Measurements from ENCODE around the gene BLNK. TPM values are rescaled to one million over a fixed set of nuclear protein-coding genes. Genes with fewer than 3 reads are reported as not detected.

Gene BLNK
- total RNA-seq, 1 donor from 2014 or later: 1.6 TPM

DNA sequence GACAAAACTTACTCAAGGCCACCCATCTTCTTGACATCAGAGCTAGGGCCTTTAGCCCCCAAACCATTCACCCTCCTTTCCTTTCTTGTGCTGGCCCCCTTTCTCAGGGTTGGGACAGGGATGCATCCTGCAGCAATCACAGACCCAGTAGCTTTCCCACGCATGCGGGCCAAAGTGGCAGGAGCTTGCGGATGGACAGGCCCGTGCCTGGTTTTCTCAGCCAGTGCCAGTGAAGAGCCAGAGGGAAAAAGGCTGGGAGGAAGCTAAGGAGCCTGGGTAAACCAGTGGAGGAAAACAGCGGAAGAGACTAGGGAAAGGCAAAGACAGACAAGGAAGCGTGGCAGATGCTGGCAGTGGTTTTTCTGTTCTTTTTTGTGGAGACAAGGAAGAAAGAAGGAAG is 5.1 kb upstream of the BLNK start:
- Histone ChIP-seq H3K27me3 (ENCODE audit: control insufficient read depth in 3 of 3, insufficient read depth in 3 of 3, low read length in 3 of 3) (no peaks in the 10 kb centered on the region), H3K4me3 (ENCODE audit: low read length in 3 of 3) (no peak overlapping the region), H3K4me1 (ENCODE audit: control insufficient read depth in 3 of 3, insufficient read depth in 3 of 3, low read length in 3 of 3) (peaks cover 0 to 17% (median 0%) of the 10 kb centered on the region in 3 donors), H3K36me3 (ENCODE audit: control insufficient read depth in 3 of 3, insufficient read depth in 3 of 3, low read length in 3 of 3) (no peaks in the 10 kb centered on the region), H3K9me3 (ENCODE audit: control insufficient read depth in 3 of 3, low read length in 3 of 3) (no peaks in the 10 kb centered on the region), H3K27ac (ENCODE audit: low read depth, low read length) (no peak overlapping the region), H3K9ac (ENCODE audit: low read depth in 1 of 3, low read length in 3 of 3) (no peak overlapping the region)

DNA sequence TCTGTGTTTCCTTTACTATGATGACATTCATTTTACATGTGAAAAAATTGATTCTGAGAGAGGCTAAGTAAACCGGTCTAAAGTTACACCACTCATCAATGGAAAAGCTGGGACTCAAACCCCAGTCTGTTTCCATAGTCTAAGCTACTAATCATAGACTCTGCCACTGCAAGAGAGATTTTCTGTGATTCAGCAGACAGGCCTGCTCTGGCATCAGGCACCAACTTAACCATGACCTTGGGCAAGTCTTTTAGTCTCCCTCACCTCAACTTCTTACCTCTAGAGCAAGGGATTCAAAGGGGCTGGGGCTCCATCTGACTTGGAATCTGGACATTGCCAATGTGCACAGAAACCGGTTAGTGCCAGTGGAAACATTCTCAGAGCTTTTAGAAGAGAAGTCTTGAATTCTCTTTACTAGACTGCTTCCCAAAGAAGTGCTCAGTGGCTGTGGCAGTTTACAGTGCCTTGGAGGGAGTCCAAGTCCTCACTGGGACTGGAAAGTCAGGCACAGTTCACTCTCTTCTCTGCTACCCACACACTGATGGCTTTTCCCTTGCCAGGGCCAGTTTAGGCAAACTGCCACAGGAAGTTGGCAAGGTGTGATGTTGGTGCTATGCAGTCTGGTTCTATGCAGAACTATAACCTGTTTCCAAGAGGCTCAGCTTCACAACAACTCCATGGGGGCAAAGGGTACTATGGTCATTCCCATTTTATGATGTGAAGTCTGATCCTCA is 4.5 kb upstream of the BLNK start:
- Histone ChIP-seq H3K36me3 (ENCODE audit: control insufficient read depth in 3 of 3, insufficient read depth in 3 of 3, low read length in 3 of 3) (no peaks in the 10 kb centered on the region), H3K9ac (ENCODE audit: low read depth in 1 of 3, low read length in 3 of 3) (no peak overlapping the region), H3K9me3 (ENCODE audit: control insufficient read depth in 3 of 3, low read length in 3 of 3) (no peaks in the 10 kb centered on the region), H3K4me1 (ENCODE audit: control insufficient read depth in 3 of 3, insufficient read depth in 3 of 3, low read length in 3 of 3) (peaks cover 4 to 23% (median 5%) of the 10 kb centered on the region in 3 donors), H3K27me3 (ENCODE audit: control insufficient read depth in 3 of 3, insufficient read depth in 3 of 3, low read length in 3 of 3) (no peaks in the 10 kb centered on the region), H3K4me3 (ENCODE audit: low read length in 3 of 3) (no peak overlapping the region), H3K27ac (ENCODE audit: low read depth, low read length) (no peak overlapping the region)

DNA sequence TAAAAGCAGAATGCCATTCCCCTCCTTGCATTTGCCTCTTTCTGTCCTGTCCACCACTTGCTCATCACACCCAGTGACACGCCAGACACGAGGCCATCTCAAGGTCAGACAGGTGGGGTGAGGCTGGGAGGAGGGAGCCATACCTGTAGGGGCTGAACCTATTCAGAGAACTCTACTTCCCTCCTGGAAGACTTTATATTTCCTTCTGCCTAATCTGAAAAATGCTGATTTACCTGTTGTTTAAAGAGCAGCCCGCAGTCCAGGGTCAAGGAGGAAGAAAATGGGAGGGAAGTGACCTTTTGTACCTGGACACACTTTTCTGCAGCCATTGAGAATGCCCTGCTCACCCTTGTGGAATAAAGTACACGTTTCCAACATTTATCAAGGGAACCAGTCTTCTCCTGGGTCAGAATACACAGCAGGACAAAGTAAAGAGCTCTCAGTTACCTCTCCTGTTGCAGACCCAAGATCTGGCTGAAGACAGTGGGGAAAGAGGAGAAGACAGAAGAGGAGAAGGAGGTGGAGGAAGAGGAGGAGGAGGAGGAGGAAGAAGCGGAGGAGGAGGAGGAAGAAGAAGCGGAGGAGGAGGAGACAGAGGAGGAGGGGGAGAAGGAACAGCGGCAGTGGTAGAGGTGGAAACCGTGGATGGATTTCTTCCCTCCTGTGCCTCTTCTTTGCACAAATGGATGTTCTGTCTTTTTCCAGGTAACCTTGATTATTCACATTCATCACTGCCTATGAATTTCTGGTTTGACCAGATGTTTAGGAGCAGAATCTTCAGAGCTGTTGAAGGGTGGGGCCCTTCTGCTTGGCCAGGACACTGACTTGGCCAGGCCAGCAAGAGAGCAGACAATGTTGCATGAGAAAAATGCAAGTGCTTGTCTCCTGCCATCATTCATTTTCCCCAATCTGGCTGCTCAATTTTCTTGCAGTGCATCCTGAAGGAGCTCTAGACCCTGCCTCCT is 1.2 kb upstream of the BLNK start:
- Histone ChIP-seq H3K4me3 (ENCODE audit: low read length in 3 of 3) (no peak overlapping the region), H3K27me3 (ENCODE audit: control insufficient read depth in 3 of 3, insufficient read depth in 3 of 3, low read length in 3 of 3) (no peaks in the 10 kb centered on the region), H3K4me1 (ENCODE audit: control insufficient read depth in 3 of 3, insufficient read depth in 3 of 3, low read length in 3 of 3) (peaks cover 4 to 24% (median 7%) of the 10 kb centered on the region in 3 donors), H3K9ac (ENCODE audit: low read depth in 1 of 3, low read length in 3 of 3) (no peak overlapping the region), H3K27ac (ENCODE audit: low read depth, low read length) (no peak overlapping the region), H3K9me3 (ENCODE audit: control insufficient read depth in 3 of 3, low read length in 3 of 3) (no peaks in the 10 kb centered on the region), H3K36me3 (ENCODE audit: control insufficient read depth in 3 of 3, insufficient read depth in 3 of 3, low read length in 3 of 3) (no peaks in the 10 kb centered on the region)

- Histone ChIP-seq H3K9me3 (ENCODE audit: control insufficient read depth in 3 of 3, low read length in 3 of 3) (no peaks in the 10 kb centered on the region), H3K27ac (ENCODE audit: low read depth, low read length) (peak overlapping the region; percentile 65), H3K9ac (ENCODE audit: low read depth in 1 of 3, low read length in 3 of 3) (no peak overlapping the region), H3K4me1 (ENCODE audit: control insufficient read depth in 3 of 3, insufficient read depth in 3 of 3, low read length in 3 of 3) (peaks cover 4 to 16% (median 7%) of the 10 kb centered on the region in 3 donors), H3K4me3 (ENCODE audit: low read length in 3 of 3) (peak overlapping the region in 2 of 3 donors; percentile 31 to 45), H3K36me3 (ENCODE audit: control insufficient read depth in 3 of 3, insufficient read depth in 3 of 3, low read length in 3 of 3) (no peaks in the 10 kb centered on the region), H3K27me3 (ENCODE audit: control insufficient read depth in 3 of 3, insufficient read depth in 3 of 3, low read length in 3 of 3) (no peaks in the 10 kb centered on the region)
These were observed 798 bp downstream of the BLNK start for GRCh38 chr10:96270571-96270970.

GRCh38 chr10:96269438-96270300 is 1.7 kb downstream of the BLNK start:
- Histone ChIP-seq H3K36me3 (ENCODE audit: control insufficient read depth in 3 of 3, insufficient read depth in 3 of 3, low read length in 3 of 3) (no peaks in the 10 kb centered on the region), H3K27me3 (ENCODE audit: control insufficient read depth in 3 of 3, insufficient read depth in 3 of 3, low read length in 3 of 3) (no peaks in the 10 kb centered on the region), H3K9ac (ENCODE audit: low read depth in 1 of 3, low read length in 3 of 3) (no peak overlapping the region), H3K27ac (ENCODE audit: low read depth, low read length) (no peak overlapping the region), H3K9me3 (ENCODE audit: control insufficient read depth in 3 of 3, low read length in 3 of 3) (no peaks in the 10 kb centered on the region), H3K4me1 (ENCODE audit: control insufficient read depth in 3 of 3, insufficient read depth in 3 of 3, low read length in 3 of 3) (peaks cover 4 to 16% (median 7%) of the 10 kb centered on the region in 3 donors), H3K4me3 (ENCODE audit: low read length in 3 of 3) (peak overlapping the region in 2 of 3 donors; percentile 21 to 34)

- Histone ChIP-seq H3K9me3 (ENCODE audit: control insufficient read depth in 3 of 3, low read length in 3 of 3) (no peaks in the 10 kb centered on the region), H3K27me3 (ENCODE audit: control insufficient read depth in 3 of 3, insufficient read depth in 3 of 3, low read length in 3 of 3) (no peaks in the 10 kb centered on the region), H3K9ac (ENCODE audit: low read depth in 1 of 3, low read length in 3 of 3) (no peak overlapping the region), H3K27ac (ENCODE audit: low read depth, low read length) (no peak overlapping the region), H3K4me3 (ENCODE audit: low read length in 3 of 3) (no peak overlapping the region), H3K36me3 (ENCODE audit: control insufficient read depth in 3 of 3, insufficient read depth in 3 of 3, low read length in 3 of 3) (no peaks in the 10 kb centered on the region), H3K4me1 (ENCODE audit: control insufficient read depth in 3 of 3, insufficient read depth in 3 of 3, low read length in 3 of 3) (peaks cover 4 to 17% (median 7%) of the 10 kb centered on the region in 3 donors)
These were observed 2.9 kb downstream of the BLNK start for GRCh38 chr10:96268341-96268909.

DNA sequence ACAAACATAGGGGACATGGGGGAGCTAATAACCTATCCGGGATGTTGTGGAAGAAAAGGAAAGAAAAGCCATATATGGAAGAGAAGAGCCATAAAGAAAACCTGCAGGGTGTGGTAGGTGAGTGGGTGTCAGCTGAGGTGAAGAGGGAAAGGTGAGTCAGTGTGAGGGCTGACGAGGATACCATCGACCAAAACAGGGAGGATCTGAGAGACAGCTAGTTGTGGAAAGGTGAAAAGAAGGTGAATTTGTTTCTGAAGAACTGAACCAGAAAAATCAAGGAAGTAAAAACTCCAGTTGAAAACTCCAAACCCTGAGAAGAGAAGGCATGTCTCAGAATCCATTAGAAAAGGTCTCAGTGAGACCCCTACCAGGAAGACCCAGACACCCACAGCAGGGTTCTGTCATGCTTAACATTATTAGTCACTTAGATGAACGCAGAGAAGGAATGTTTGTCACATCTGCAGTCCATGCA is 4.1 kb downstream of the BLNK start:
- Histone ChIP-seq H3K27ac (ENCODE audit: low read depth, low read length) (no peak overlapping the region), H3K36me3 (ENCODE audit: control insufficient read depth in 3 of 3, insufficient read depth in 3 of 3, low read length in 3 of 3) (no peaks in the 10 kb centered on the region), H3K9me3 (ENCODE audit: control insufficient read depth in 3 of 3, low read length in 3 of 3) (no peaks in the 10 kb centered on the region), H3K27me3 (ENCODE audit: control insufficient read depth in 3 of 3, insufficient read depth in 3 of 3, low read length in 3 of 3) (no peaks in the 10 kb centered on the region), H3K4me1 (ENCODE audit: control insufficient read depth in 3 of 3, insufficient read depth in 3 of 3, low read length in 3 of 3) (peaks cover 4 to 18% (median 7%) of the 10 kb centered on the region in 3 donors), H3K4me3 (ENCODE audit: low read length in 3 of 3) (no peak overlapping the region), H3K9ac (ENCODE audit: low read depth in 1 of 3, low read length in 3 of 3) (no peak overlapping the region)

DNA sequence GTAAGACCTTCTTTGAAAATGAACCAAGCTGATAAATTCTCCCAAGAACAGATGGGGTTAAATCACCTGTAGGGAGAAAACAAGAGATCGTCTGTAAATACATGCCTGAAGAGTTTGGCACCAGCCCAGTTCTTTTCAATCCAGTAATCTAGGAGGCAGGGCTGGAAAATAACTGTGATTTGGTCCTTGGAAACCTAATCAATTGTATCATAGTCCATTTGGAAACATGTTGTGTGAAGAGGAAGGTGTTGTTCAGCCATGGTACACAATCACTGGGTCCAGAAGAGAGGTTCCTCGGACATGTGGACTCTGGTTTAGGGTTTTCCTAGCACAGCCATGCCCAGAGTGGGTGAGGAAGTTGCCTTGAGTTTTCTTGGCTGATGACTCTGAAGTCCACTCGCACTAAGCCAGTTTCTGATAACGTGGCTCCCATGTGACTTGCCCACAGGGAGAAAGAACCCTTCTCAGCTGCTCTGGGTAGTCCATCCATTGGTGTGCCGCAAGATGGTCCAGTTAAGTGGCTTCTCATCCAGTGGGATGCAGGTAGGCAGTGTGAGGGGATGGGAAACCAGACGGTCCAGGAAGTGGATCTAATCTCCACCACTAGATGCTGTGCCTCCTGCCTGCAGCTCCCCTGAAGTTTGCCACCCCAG is 5.1 kb downstream of the BLNK start:
- Histone ChIP-seq H3K27me3 (ENCODE audit: control insufficient read depth in 3 of 3, insufficient read depth in 3 of 3, low read length in 3 of 3) (no peaks in the 10 kb centered on the region), H3K4me3 (ENCODE audit: low read length in 3 of 3) (no peak overlapping the region), H3K9me3 (ENCODE audit: control insufficient read depth in 3 of 3, low read length in 3 of 3) (no peaks in the 10 kb centered on the region), H3K9ac (ENCODE audit: low read depth in 1 of 3, low read length in 3 of 3) (no peak overlapping the region), H3K36me3 (ENCODE audit: control insufficient read depth in 3 of 3, insufficient read depth in 3 of 3, low read length in 3 of 3) (no peaks in the 10 kb centered on the region), H3K27ac (ENCODE audit: low read depth, low read length) (no peak overlapping the region), H3K4me1 (ENCODE audit: control insufficient read depth in 3 of 3, insufficient read depth in 3 of 3, low read length in 3 of 3) (peaks cover 2 to 9% (median 6%) of the 10 kb centered on the region in 3 donors)

- H3K4me3 ChIP-seq (ENCODE audit: low read length in 3 of 3): no peak overlapping the region
- no peaks in the 10 kb centered on the region for H3K27me3 ChIP-seq (ENCODE audit: control insufficient read depth in 3 of 3, insufficient read depth in 3 of 3, low read length in 3 of 3)
- peaks cover 0 to 4% (median under 1%) of the 10 kb centered on the region in 3 donors for H3K4me1 ChIP-seq (ENCODE audit: control insufficient read depth in 3 of 3, insufficient read depth in 3 of 3, low read length in 3 of 3)
- no peaks in the 10 kb centered on the region for H3K36me3 ChIP-seq (ENCODE audit: control insufficient read depth in 3 of 3, insufficient read depth in 3 of 3, low read length in 3 of 3)
- no peaks in the 10 kb centered on the region for H3K9me3 ChIP-seq (ENCODE audit: control insufficient read depth in 3 of 3, low read length in 3 of 3)
- no peak overlapping the region for H3K27ac ChIP-seq (ENCODE audit: low read depth, low read length)
- H3K9ac ChIP-seq (ENCODE audit: low read depth in 1 of 3, low read length in 3 of 3): no peak overlapping the region
These were observed 6.4 kb downstream of the BLNK start for GRCh38 chr10:96264938-96265337.

Measured in skeletal muscle tissue (tissue), 4 donors.